A549 treated with Hydrocortisone at 1 μM for 4 hours (cell line): ENCODE results near the gene MUC3A. TPM values are rescaled to one million over a fixed set of nuclear protein-coding genes. Genes with fewer than 3 reads are reported as not detected.

Experiments
- total RNA-seq: library from RNA; stranded (reverse); fragments of 200-300 nt; extraction: Qiagen RNA extraction; gene quantifications from 5 replicates; pipeline ENCODE4 v1.2.3, GENCODE V29; 2022

The MUC3A gene
- total RNA-seq, result 13.5 to 23.7 TPM (median 20.2 TPM) in 5 replicates

GRCh38 chr7:100949227-100949932, at the start of gene MUC3A:
MUC3A (plus strand) TSS chr7:100949534; CDS start chr7:100949625, 91 bp downstream.

GRCh38 chr7:100969066-100969615, 19.8 kb downstream of the MUC3A start, which contains the start of gene MUC12:
MUC12 (plus strand) TSS chr7:100969565; CDS start chr7:100969623, 58 bp downstream.

Other genes starting within 250 kb of the MUC3A start
- 65.5 to 91.5 TPM (median 89.7 TPM) in 5 replicates for gene POP7, start 243.4 kb upstream of the MUC3A start, total RNA-seq
- gene EPO, start 229.1 kb upstream of the MUC3A start, total RNA-seq, result not detected in 5 replicates
- not detected in 5 replicates for gene ZAN, start 215.9 kb upstream of the MUC3A start, total RNA-seq
- 38.1 to 45.9 TPM (median 42.2 TPM) in 5 replicates for gene EPHB4, start 122.0 kb upstream of the MUC3A start, total RNA-seq
- gene SLC12A9, start 96.8 kb upstream of the MUC3A start, total RNA-seq, result 14.1 to 16.1 TPM (median 14.7 TPM) in 5 replicates
- gene TRIP6, start 82.1 kb upstream of the MUC3A start, total RNA-seq, result 43.8 to 55.0 TPM (median 51.5 TPM) in 5 replicates
- 127 to 136 TPM (median 132 TPM) in 5 replicates for gene SRRT, start 74.4 kb upstream of the MUC3A start, total RNA-seq
- gene UFSP1, start 59.8 kb upstream of the MUC3A start, total RNA-seq, result 3.7 to 6.3 TPM (median 6.0 TPM) in 5 replicates
- 2.4 to 3.2 TPM (median 3.0 TPM) in 5 replicates for gene ACHE, start 53.6 kb upstream of the MUC3A start, total RNA-seq
- 12.6 to 23.9 TPM (median 19.6 TPM) in 5 replicates for gene MUC12, start 20.0 kb downstream of the MUC3A start, total RNA-seq
- 0.01 to 0.02 TPM (median 0.02 TPM) in 5 replicates for gene MUC17, start 70.5 kb downstream of the MUC3A start, total RNA-seq
- gene TRIM56, start 135.9 kb downstream of the MUC3A start, total RNA-seq, result 12.0 to 16.2 TPM (median 15.0 TPM) in 5 replicates
- gene SERPINE1, start 177.6 kb downstream of the MUC3A start, total RNA-seq, result 1,637 to 2,046 TPM (median 1,903 TPM) in 5 replicates
- gene AP1S1, start 204.9 kb downstream of the MUC3A start, total RNA-seq, result 145 to 152 TPM (median 148 TPM) in 5 replicates
- gene VGF, start 216.0 kb downstream of the MUC3A start, total RNA-seq, result 12.5 to 28.3 TPM (median 19.4 TPM) in 5 replicates
- gene NAT16, start 230.8 kb downstream of the MUC3A start, total RNA-seq, result 0.08 to 0.17 TPM (median 0.15 TPM) in 5 replicates